Activated effector memory CD4-positive, alpha-beta T cell treated with anti-CD3 and anti-CD28 coated beads, Interleukin-2, amount 50 U/mL, for 16 hours (primary cell): ENCODE results near the gene SNAPC4.
A peak's percentile ranks its signal among the peaks of the same experiment; 100 is the strongest.

Experiments
- DNase-seq: peaks from one replicate; pipeline ENCODE4 v3.0.0-alpha.2; 2020

The SNAPC4 gene

GRCh38 chr9:136391737-136392537, 8.0 kb downstream of the SNAPC4 start:
- no peak for DNase-seq

GRCh38 chr9:136389396-136389795, 10.6 kb downstream of the SNAPC4 start:
- DNase-seq, result no peak

- no peak for DNase-seq
Observed at GRCh38 chr9:136387217-136387616, 12.8 kb downstream of the SNAPC4 start.

- DNase-seq, result no peak
Observed at GRCh38 chr9:136386018-136386417, 14.0 kb downstream of the SNAPC4 start.

- peak; percentile 77 for DNase-seq
Observed at GRCh38 chr9:136385015-136385414, 15.0 kb downstream of the SNAPC4 start.

- no peak for DNase-seq
Observed at GRCh38 chr9:136383436-136383835, 16.5 kb downstream of the SNAPC4 start.

GRCh38 chr9:136381966-136382513, 17.9 kb downstream of the SNAPC4 start:
- DNase-seq, result no peak

- DNase-seq, result no peak
Observed at GRCh38 chr9:136381311-136381710, 18.7 kb downstream of the SNAPC4 start.

- no peak for DNase-seq
Observed at GRCh38 chr9:136380381-136380780, 19.6 kb downstream of the SNAPC4 start.

- DNase-seq, result no peak
Observed at GRCh38 chr9:136379891-136380290, 20.1 kb downstream of the SNAPC4 start.

GRCh38 chr9:136379401-136379800, 20.6 kb downstream of the SNAPC4 start:
- DNase-seq, result no peak

GRCh38 chr9:136379003-136379287, 21.0 kb downstream of the SNAPC4 start:
- no peak for DNase-seq

GRCh38 chr9:136378170-136379002, 21.6 kb downstream of the SNAPC4 start:
- no peak for DNase-seq

- DNase-seq, result no peak
Observed at GRCh38 chr9:136377341-136378169, 22.4 kb downstream of the SNAPC4 start.

- no peak for DNase-seq
Observed at GRCh38 chr9:136376457-136376856, 23.5 kb downstream of the SNAPC4 start.

- no peak for DNase-seq
Observed at GRCh38 chr9:136375096-136375495, 24.9 kb downstream of the SNAPC4 start.

GRCh38 chr9:136374183-136374575, 25.8 kb downstream of the SNAPC4 start:
- no peak for DNase-seq

- DNase-seq, result no peak
Observed at GRCh38 chr9:136373300-136374182, 26.4 kb downstream of the SNAPC4 start, which contains the start of gene CARD9. Gene CARD9, minus strand, starts transcription at chr9:136373669. Its CDS starts 1,591 bp downstream, at chr9:136372078.

- DNase-seq, result no peak
Observed at GRCh38 chr9:136372561-136373299, 27.2 kb downstream of the SNAPC4 start.

GRCh38 chr9:136372006-136372405, 28.0 kb downstream of the SNAPC4 start:
- DNase-seq, result no peak

- DNase-seq, result no peak
Observed at GRCh38 chr9:136371533-136371880, 28.5 kb downstream of the SNAPC4 start.
